HG03097 (cell line): ENCODE data around the gene VEGFA.

ENCODE experiments used
- ATAC-seq: cut with Tn5 transposase; IDR thresholded peaks from one replicate; pipeline ENCODE4 v1.9.1; 2021; ENCODE audit not compliant: unreplicated experiment, low FRiP score

The VEGFA gene

DNA sequence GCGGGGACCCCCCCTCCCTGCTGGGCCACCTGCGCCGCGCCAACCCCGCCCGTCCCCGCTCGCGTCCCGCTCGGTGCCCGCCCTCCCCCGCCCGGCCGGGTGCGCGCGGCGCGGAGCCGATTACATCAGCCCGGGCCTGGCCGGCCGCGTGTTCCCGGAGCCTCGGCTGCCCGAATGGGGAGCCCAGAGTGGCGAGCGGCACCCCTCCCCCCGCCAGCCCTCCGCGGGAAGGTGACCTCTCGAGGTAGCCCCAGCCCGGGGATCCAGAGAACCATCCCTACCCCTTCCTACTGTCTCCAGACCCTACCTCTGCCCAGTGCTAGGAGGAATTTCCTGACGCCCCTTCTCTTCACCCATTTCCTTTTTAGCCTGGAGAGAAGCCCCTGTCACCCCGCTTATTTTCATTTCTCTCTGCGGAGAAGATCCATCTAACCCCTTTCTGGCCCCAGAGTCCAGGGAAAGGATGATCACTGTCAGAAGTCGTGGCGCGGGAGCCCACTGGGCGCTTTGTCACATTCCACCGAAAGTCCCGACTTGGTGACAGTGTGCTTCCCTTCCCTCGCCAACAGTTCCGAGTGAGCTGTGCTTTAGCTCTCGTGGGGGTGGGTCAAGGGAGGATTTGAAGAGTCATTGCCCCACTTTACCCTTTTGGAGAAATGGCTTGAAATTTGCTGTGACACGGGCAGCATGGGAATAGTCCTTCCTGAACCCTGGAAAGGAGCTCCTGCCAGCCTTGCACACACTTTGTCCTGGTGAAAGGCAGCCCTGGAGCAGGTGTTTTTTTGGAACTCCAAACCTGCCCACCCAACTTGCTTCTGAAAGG, 2.1 kb downstream of the VEGFA start:
- no peak for ATAC-seq

DNA sequence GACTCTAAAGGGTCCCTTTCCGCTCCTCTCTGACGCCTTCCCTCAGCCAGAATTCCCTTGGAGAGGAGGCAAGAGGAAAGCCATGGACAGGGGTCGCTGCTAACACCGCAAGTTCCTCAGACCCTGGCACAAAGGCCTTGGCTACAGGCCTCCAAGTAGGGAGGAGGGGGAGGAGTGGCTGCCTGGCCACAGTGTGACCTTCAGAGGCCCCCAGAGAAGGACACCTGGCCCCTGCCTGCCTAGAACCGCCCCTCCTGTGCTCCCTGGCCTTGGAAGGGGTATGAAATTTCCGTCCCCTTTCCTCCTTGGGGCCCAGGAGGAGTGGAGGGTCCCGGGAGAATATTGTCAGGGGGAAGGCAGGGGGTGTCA, 2.7 kb downstream of the VEGFA start:
- ATAC-seq = no peak

DNA sequence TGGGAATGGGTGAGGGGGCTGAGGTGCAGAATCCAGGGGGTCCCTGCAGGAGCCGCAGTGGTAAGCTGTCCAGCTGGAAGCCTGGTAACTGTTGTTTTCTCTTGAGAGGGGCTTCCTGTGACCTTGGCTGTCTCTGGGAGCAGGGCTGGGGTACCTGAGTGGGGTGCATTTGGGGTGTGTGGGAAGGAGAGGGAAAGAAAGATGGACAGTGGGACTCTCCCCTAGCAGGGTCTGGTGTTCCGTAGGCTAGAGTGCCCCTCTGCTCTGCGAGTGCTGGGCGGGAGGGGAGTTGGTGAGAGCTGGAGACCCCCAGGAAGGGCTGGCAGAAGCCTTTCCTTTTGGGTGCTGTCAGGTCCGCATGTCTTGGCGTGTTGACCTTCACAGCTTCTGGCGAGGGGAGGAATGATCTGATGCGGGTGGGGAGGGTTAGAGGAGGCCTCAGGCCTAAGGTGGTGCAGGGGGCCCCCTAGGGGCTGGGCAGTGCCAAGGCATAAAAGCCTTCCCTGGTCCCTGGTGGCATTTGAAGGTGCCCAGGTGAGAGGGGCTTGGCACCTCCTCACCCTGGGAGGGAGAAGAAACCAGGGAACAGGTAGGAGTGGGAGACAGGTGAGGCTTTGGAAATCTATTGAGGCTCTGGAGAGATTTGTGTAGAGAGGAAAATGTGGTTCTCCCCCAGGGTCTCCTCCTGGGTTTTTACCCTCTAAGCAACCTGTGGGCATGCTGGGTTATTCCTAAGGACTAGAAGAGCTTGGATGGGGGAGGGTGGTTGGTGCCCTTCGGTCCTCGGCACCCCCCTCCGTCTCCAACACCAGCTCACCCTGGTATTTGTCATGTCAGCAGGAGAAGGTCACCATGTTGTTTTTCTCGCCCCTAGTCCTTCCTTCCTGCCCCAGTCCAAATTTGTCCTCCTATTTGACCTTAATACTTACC, 3.3 kb downstream of the VEGFA start:
- ATAC-seq = no peak

DNA sequence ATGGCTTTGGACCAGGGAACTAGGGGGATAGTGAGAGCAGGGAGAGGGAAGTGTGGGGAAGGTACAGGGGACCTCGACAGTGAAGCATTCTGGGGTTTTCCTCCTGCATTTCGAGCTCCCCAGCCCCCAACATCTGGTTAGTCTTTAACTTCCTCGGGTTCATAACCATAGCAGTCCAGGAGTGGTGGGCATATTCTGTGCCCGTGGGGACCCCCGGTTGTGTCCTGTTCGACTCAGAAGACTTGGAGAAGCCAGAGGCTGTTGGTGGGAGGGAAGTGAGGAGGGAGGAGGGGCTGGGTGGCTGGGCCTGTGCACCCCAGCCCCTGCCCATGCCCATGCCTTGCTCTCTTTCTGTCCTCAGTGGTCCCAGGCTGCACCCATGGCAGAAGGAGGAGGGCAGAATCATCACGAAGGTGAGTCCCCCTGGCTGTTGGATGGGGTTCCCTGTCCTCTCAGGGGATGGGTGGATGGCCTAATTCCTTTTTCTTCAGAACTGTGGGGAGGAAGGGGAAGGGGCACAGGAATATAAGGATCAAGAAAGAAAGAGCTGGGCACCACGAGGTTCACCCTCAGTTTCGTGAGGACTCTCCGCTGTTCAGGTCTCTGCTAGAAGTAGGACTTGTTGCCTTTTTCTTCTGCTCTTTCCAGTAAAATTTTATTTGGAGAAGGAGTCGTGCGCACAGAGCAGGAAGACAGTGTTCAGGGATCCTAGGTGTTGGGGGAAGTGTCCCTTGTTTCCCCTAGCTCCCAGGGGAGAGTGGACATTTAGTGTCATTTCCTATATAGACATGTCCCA, 4.2 kb downstream of the VEGFA start:
- no peak for ATAC-seq

DNA sequence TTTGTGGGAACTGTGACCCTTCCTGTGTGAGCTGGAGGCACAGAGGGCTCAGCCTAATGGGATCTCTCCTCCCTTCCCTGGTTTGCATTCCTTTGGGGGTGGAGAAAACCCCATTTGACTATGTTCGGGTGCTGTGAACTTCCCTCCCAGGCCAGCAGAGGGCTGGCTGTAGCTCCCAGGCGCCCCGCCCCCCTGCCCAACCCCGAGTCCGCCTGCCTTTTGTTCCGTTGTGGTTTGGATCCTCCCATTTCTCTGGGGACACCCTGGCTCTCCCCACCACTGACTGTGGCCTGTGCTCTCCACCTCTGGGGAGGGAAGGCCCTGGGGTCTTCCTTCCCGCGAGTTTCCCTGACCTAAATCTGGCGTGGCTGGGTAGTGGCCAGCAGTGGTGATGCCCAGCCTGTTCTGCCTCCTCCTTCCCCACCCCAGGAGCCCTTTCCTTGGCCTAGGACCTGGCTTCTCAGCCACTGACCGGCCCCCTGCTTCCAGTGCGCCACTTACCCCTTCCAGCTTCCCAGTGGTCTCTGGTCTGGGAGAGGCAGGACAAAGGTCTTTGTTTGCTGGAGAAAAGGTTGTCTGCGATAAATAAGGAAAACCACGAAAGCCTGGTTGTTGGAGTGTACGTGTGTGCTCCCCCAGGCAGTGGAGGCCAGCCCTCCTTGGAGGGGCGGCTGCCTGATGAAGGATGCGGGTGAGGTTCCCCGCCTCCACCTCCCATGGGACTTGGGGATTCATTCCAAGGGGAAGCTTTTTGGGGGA, 4.9 kb downstream of the VEGFA start:
- ATAC-seq = no peak

DNA sequence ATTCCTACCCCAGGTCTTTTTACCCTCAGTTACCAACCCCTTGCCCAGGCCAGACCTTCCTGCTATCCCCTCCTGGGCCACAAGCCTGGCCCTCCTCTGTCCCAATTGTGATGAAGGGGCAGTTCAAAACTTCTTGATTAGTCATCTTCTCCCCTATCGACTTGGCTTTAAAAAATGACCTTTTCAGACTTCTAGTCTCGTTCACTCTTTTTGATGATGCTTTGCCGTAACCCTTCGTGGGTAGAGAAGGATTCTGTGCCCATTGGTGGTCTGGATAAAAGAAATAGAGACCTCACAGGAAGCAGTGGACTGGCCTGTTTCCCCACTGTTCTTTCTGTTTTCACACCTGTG, 5.5 kb downstream of the VEGFA start:
- ATAC-seq = no peak

DNA sequence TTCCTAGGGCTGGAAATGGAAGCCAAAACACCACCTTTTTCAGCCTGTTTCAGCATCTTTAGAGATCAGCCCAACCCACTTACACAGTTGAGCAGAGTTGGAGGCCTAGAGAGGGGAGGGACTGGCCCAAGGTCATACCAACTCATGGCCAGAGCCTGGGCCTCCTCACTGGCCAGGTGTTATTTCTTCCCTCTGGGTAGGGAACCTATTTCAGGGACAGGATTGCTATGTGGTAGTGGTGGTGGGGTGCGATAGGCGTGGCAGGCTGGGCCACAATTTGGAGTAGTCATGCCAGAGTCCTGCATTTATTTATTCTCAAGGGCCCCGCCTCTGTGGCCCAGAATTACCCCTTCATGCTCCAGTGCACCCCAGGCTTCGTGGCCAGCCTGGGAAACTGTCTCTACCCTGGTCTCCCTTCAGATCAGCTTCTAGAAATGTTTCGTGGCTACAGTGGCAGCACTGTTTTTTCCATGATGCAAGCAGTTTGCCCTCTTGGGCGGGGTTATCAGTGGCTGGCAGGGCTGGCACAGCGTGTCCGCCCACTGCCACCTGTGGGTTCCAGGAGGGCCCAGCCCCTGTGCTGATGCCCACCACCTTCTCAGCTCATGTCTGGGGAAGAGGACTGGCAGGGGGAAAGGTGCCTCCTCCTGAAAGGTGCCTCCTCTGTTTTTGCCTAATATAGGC, 6.2 kb downstream of the VEGFA start:
- no peak for ATAC-seq

DNA sequence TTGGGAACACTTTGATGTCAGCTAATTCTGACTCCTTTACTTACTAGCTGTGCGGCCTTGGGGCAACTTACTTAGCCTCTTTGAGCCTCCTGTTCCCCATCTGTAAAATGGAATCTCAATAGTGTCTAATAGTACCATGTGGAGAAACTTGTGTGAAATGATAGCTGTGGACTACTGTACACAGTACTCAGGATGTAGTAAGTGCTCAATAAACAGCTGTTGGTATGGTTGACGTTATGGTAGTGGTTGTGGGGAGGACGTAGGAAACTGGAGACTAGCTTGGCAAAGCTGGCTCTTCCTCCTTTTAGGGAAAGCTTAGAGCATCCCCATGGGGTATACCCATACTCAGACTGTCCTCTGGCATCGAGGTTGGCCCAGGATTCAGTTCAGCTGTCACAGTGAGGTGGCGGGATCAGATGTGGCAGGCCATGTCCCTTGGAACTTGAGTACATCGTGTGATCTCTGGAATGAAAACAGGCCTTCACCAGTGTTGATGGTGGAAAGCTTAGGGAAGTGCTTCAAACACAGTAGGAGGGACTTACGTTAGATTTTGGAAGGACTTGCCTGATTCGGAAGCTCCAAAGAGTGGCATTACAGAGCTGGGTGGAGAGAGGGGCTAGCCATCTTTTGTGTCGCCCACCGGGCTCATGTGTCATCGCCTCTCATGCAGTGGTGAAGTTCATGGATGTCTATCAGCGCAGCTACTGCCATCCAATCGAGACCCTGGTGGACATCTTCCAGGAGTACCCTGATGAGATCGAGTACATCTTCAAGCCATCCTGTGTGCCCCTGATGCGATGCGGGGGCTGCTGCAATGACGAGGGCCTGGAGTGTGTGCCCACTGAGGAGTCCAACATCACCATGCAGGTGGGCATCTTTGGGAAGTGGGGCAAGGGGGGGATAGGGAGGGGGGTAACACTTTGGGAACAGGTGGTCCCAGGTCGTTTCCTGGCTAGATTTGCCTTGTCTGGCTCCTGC, 7.1 kb downstream of the VEGFA start:
- no peak for ATAC-seq

DNA sequence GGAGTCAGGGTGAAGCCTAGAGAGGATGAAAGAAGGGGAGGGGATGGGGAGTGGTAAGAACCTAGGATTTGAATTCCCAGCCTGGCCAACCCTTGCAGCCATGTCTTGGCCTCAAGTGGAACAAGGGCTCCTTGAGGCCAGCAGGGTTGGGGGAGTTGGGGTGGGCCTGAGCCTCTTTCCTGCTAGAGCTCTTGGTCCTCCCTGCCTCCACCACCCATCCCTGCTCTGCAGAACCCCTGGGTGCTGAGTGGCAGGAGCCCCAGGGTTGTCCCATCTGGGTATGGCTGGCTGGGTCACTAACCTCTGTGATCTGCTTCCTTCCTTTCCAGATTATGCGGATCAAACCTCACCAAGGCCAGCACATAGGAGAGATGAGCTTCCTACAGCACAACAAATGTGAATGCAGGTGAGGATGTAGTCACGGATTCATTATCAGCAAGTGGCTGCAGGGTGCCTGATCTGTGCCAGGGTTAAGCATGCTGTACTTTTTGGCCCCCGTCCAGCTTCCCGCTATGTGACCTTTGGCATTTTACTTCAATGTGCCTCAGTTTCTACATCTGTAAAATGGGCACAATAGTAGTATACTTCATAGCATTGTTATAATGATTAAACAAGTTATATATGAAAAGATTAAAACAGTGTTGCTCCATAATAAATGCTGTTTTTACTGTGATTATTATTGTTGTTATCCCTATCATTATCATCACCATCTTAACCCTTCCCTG, 8.3 kb downstream of the VEGFA start:
- no peak for ATAC-seq

DNA sequence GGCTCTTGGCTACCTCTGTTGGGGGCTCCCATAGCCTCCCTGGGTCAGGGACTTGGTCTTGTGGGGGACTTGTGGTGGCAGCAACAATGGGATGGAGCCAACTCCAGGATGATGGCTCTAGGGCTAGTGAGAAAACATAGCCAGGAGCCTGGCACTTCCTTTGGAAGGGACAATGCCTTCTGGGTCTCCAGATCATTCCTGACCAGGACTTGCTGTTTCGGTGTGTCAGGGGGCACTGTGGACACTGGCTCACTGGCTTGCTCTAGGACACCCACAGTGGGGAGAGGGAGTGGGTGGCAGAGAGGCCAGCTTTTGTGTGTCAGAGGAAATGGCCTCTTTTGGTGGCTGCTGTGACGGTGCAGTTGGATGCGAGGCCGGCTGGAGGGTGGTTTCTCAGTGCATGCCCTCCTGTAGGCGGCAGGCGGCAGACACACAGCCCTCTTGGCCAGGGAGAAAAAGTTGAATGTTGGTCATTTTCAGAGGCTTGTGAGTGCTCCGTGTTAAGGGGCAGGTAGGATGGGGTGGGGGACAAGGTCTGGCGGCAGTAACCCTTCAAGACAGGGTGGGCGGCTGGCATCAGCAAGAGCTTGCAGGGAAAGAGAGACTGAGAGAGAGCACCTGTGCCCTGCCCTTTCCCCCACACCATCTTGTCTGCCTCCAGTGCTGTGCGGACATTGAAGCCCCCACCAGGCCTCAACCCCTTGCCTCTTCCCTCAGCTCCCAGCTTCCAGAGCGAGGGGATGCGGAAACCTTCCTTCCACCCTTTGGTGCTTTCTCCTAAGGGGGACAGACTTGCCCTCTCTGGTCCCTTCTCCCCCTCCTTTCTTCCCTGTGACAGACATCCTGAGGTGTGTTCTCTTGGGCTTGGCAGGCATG, 9.2 kb downstream of the VEGFA start:
- no peak for ATAC-seq

DNA sequence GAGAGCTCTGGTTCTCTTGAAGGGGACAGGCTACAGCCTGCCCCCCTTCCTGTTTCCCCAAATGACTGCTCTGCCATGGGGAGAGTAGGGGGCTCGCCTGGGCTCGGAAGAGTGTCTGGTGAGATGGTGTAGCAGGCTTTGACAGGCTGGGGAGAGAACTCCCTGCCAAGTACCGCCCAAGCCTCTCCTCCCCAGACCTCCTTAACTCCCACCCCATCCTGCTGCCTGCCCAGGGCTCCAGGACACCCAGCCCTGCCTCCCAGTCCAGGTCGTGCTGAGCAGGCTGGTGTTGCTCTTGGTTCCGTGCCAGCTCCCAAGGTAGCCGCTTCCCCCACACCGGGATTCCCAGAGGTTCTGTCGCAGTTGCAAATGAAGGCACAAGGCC, 9.8 kb downstream of the VEGFA start:
- no peak for ATAC-seq

DNA sequence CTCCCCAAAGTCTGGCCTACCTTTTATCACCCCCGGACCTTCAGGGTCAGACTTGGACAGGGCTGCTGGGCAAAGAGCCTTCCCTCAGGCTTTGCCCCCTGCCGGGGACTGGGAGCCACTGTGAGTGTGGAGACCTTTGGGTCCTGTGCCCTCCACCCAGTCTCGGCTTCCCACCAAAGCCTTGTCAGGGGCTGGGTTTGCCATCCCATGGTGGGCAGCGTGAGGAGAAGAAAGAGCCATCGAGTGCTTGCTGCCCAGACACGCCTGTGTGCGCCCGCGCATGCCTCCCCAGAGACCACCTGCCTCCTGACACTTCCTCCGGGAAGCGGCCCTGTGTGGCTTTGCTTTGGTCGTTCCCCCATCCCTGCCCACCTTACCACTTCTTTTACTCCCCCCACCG, 10.3 kb downstream of the VEGFA start:
- ATAC-seq = no peak

DNA sequence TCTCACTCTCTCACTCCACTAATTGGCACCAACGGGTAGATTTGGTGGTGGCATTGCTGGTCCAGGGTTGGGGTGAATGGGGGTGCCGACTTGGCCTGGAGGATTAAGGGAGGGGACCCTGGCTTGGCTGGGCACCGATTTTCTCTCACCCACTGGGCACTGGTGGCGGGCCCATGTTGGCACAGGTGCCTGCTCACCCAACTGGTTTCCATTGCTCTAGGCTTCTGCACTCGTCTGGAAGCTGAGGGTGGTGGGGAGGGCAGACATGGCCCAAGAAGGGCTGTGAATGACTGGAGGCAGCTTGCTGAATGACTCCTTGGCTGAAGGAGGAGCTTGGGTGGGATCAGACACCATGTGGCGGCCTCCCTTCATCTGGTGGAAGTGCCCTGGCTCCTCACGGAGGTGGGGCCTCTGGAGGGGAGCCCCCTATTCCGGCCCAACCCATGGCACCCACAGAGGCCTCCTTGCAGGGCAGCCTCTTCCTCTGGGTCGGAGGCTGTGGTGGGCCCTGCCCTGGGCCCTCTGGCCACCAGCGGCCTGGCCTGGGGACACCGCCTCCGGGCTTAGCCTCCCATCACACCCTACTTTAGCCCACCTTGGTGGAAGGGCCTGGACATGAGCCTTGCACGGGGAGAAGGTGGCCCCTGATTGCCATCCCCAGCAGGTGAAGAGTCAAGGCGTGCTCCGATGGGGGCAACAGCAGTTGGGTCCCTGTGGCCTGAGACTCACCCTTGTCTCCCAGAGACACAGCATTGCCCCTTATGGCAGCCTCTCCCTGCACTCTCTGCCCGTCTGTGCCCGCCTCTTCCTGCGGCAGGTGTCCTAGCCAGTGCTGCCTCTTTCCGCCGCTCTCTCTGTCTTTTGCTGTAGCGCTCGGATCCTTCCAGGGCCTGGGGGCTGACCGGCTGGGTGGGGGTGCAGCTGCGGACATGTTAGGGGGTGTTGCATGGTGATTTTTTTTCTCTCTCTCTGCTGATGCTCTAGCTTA, 11.2 kb downstream of the VEGFA start:
- ATAC-seq = no peak

DNA sequence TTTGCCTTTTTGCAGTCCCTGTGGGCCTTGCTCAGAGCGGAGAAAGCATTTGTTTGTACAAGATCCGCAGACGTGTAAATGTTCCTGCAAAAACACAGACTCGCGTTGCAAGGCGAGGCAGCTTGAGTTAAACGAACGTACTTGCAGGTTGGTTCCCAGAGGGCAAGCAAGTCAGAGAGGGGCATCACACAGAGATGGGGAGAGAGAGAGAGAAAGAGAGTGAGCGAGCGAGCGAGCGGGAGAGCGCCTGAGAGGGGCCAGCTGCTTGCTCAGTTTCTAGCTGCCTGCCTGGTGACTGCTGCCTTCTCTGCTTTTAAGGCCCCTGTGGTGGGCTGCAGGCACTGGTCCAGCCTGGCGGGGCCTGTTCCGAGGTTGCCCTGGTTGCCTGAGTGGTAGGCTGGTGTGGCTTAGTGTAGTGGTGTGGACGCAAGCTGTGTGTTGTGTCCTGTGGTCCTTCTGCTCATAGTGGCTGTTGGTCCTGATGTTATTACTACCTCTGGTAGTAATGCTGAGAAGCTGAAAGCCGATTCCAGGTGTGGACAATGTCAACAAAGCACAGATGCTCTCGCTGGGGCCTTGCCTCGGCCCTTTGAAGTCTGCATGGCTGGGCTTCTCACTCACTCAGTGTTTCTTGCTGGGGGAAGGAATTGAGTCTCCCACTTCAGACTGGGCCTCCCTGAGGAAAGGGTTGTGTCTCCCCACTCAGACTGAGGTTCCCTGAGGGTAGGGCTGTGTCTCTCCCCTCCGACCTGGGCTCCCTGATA, 12.1 kb downstream of the VEGFA start:
- ATAC-seq = no peak
